HG03039 (cell line): ENCODE results near the gene THADA.
A peak's percentile ranks its signal among the peaks of the same experiment; 100 is the strongest.
"Not testable (repeated sequence)": the region's sequence is repeated elsewhere in the genome, so short reads cannot be mapped to it uniquely, and the experiment has no call there.

Experiments used
- ATAC-seq: cut with Tn5 transposase; IDR thresholded peaks from one replicate; pipeline ENCODE4 v1.9.1; 2021; ENCODE audit warnings: mild to moderate bottlenecking, moderate library complexity; ENCODE audit not compliant: unreplicated experiment

The THADA gene

DNA sequence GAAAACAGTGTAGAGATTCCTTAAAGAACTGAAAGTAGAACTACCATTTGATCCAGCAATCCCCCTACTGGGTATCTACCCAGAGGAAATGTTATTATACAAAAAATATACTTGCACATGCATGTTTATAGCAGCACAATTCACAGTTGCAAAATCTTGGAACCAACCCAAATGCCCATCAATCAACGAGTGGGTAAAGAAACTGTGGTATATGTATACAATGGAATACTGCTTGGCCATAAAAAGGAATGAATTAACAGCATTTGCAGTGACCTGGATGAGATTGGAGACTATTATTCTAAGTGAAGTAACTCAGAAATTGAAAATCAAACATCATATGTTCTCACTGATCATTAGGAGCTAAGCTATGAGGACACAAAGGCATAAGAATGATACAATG lies 4.8 kb upstream of the THADA start:
- ATAC-seq = not testable (repeated sequence)

DNA sequence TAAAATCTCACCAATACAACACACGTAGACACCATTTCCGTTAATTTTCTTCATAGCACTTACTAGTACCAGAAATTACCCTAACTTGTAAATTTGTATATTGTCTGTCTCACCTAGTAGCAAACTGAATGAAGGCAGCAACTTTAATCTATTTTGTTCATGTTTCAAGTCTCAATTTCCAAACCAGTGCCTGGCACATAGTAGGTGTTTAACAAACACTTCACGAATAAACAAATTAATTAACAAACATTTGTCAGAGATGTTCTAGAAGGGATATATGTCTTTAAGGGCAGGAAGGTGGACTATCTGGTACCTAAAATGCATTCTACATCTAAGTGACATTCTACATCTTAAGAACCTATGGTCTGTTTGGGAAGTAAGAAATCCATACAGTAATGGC lies 963 bp downstream of the THADA start:
- no peak for ATAC-seq

DNA sequence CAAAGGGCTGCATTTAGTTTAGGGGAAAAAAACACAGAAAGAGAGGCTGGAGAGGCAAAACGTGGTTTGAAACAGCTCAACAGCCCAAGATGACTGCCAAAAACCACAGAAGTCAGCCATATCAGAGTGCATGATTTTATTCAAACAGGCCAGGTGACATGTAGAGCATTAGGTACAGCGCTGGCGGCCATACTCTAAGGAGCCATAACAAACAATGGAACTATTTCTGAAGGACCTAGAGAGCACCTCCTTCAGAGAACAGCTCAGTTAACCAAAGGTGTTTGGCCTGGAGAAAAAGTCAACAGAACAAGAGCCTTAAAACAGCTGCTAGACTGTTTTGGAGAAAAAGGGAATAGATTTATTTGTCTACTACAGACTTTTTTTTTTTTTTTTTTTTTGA lies 2.6 kb downstream of the THADA start:
- ATAC-seq = no peak

DNA sequence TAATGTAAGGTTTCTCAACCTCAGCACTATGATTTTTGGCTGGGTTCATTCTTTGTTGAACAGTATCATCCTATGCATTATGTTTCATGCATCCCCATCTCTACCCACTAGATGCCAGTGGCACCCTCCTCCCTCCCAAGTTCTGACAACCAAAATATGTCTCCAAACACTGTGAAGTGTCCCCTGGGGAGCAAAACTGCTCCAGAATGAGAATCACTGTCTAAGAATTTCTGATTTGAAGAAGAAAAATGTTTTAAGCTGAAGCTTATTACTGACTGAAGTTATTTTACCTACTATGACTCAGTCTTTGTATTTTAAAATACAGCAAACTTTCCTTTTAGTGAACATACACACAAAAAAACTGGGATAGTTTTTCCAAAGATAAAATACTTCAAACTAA lies 3.4 kb downstream of the THADA start:
- no peak for ATAC-seq

DNA sequence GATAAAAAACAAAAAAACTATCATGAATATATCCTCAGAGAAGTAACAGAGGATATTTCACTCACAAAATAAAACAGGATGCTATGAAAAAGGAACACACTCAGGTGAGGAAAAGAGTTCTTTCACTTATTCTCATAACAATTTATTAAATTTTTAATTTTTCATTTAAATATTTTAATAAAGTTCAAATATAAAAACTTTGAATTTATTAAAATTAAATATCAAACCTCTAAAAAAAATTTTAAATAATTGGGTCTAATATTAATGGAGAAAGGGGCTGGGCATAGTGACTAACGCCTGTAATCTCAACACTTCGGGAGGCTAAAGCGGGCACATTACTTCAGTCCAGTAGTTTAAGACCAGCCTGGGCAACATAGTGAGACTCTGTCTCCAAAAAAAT lies 10.1 kb downstream of the THADA start:
- no peak for ATAC-seq

DNA sequence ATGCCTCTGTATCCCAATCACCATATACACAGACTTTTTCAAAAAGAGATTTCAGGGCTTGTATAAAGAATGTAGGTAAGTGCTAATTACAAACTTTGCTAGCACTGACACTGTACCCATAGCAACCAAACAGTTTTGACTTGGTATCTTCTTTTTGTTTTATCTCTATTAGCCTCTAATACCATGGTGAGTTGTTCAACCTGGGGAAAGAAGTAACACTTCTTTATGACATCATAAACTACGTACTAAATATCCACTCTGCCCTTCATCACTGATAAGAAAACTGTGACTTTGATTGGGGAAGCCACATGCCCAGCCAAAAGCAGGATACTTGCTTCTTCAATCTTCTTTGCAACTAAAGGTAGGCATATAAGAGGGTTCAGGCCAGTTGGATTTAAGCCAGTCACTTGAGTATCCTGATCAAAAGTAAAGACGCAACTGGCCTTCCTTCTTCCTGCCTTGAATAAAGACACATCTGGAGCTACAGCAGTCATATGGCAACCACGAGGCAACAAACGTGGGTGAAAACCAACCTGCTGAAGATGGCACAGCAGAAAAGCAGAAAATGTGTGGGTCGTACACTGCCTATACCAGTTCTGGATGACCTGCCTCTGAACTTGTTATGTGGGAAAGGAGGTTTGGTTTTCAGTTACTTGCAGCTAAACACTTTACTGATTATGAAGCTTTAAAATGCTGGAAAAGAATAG lies 16.4 kb downstream of the THADA start:
- no peak for ATAC-seq

DNA sequence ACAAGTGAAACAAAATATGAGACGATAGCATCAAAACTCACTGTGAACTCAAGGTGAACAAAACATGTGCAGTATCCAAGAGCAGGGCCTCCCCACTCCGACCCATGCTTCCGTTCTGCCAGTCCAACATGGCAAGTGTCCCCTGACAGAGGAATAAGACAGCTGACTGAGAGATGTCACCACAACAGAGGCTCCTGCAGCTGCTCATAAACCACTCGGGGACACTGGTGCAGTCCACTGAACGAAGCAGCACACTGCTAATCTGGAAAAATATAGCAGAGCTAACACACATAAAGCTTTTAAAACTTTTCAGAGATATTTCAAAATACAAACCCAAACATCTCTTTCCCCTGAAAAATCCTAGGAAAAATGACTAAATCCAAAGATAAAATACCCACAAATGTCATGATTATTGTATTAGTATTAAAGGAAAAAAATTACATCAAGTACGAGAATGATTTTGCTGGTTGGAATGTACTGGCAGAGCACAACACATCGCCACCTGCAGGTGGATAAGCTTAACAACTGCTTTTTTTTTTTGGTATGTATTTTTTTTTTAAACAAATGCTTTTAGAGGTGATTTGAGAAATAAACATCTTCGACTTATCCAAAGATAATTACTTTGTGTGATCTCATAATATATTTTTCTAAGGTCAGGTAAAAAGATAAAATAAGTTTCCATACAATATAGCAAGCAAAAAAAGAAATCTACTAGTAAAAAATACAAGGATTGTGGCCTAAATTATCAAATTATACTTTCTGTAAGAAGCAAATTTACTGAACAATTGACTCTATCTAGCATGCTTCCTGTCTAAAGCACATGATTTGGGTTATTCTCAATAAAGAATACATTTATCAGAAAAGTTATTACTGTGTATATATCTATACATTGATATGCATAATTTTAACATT lies 18.6 kb downstream of the THADA start:
- ATAC-seq = no peak

DNA sequence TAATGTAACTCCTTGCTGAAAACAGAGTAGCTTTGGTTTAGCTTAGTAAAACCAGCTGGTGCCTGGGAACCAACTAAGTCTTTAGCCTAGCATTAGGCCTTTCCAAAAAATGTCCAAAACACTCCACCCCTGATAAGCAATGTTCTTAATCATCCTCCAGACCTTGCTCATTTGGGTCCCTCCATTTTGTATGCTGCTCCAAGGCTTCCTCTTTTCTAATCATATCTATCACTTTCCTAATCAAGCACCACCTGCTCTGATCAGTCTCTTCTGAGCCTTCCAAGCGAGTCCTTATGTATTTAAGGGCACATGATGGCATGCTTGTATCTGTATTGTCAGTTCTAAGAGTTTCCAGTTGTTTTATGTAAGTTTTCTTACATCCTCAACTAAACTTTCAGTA lies 23.6 kb downstream of the THADA start:
- ATAC-seq = no peak

DNA sequence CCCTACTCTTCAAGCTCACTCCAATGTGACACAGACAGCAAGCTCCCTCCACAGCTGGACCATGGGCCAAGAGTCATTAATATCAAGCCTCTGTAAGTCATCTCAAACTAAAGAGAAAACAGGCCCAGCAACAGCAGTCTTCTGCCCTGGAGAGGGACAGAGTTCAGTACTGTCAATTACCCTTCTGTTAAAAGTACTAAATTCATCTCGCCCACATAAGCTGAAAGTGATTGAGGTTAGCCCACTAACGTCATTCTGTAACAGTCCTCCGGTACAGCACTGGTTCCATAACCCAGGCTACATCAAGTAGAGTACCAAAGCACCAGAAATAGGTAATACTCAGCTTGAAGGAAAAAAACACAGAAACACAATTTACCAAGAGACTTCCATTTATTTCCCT lies 25.9 kb downstream of the THADA start:
- no peak for ATAC-seq

DNA sequence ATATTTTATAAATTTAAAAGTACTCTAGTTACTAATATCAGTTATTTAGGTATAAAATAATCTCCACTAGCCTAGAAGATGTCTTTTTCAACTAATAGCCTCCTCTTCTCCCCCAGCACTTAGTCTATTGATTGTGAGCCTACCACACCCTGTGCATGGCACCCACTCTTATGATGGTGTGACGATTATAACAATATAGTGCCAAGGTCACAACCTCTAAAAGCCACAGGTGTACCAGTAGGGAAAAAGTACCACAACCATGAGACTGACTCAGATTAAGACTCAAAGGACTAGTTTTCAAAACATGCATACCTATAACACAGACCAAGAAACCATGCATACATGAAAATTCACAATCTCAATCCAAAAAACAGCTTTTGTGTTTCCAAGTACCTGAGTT lies 27.6 kb downstream of the THADA start:
- no peak for ATAC-seq

DNA sequence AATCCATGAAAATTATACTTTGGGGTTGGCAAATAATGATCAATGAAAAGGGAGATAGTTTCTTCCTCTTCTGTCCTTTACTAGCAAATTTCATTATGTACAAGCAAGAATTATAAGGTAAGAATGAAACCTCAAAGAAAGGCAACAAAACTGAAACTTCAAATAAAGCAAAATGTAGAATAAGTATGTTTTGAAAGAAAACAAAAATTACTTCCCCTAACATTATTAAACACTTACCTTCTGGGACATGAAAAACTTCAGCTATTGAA lies 29.4 kb downstream of the THADA start:
- no peak for ATAC-seq

DNA sequence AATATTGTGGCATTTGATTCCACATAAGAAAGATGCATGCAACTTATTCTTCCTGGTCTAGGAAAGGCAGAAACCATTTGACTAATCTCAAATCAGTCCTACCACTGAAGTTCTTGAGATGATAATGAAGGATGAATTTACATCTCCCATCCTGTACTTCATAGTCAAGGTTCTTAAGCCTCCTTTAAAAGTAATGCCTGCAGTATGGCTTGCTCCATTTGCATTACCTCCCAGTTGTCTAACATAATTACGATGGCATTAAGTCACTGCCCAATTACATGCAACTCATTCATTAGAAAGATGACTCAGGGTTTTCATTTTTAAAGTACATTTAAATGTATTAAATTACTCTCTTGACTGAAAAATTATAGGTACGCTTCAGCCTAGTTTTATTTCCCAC lies 32.2 kb downstream of the THADA start:
- no peak for ATAC-seq

DNA sequence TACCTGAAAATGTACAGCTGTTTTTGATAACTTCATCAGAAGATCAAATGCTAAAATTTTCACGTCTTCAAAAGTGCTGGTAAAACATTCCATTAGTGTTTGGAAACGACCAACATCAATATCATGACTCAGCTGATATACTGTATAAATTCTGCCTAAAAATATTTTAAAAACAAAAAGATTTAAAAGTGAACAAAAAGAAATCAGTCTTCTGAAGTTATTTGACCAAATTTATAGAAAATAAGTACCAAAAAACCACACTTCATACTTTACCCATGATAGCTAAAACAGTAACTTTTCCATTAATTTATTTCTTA lies 35.6 kb downstream of the THADA start:
- no peak for ATAC-seq

DNA sequence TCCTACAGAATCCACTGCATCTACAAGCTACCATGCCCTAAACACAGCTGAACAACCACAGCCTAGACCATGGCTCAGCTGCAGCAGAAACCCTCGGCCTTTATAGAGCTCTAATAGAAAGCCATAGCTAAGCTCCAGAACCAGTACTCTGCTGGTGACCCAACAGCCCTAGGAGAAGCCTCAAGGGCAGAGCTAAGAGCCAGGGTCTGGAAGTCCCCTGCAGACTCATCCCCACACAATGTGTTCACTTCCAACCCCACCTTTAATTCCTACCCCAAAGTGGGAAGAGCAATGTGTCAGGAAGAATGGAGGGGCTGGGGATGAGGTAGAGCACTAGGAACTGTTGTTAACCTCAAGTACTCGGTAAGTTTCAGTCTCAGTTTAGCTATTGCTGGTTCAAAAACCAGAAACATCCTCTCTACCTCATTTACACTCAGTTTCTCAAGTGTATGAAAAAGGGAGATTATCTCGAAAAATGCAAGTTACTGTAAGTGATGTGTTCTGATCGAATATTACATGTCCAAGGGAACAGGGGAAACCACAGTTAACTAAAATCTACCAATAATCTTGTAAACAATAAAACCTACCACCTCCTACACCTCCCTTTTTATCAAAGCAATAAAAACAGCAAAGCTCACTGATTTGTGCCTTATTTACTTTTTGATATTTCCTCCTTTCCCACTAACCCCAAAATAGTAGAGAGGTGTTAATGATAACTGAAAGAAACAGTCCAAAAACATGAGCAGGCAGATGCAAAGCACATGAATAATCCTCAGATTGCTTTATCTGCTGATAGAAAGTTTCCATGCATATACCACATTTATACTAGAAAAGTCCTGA lies 36.2 kb downstream of the THADA start:
- ATAC-seq = peak; percentile 85

DNA sequence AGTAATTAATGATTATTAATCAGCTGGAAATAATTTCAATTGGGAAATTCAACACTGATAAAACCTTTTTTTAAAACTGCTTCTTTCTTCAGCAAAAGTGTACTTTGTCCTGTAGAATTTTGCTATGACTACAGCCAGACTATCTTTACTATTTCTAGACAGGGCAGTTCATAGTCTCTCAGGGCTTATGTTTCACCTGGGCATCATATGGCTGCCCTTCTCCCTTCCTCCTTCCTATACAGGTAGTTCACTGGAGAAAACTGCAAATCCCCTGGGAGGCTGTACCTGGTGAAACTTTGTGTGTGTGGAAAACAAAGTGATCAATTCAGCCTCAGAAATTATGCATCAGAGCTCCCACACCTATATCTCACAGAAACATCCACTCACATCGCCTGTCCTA lies 38.6 kb downstream of the THADA start:
- no peak for ATAC-seq

DNA sequence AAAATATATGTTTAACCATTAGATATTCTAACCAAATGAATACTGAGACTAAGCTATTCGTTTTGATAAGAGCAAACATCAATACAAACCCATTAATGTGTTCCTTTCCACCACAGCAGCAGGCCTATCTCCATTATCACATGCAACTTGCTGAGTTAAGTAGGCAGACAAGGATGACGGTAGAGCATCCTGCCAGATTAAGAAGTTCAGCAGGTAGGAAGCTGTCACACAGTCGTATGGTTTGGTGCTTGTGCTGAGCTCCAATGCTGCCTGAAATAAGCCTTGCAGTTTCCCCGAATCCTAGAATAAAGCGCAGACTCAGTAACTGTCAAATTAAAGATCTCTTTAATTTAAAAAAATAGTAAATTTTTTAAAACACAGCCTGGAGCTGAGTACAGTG lies 39.6 kb downstream of the THADA start:
- no peak for ATAC-seq

DNA sequence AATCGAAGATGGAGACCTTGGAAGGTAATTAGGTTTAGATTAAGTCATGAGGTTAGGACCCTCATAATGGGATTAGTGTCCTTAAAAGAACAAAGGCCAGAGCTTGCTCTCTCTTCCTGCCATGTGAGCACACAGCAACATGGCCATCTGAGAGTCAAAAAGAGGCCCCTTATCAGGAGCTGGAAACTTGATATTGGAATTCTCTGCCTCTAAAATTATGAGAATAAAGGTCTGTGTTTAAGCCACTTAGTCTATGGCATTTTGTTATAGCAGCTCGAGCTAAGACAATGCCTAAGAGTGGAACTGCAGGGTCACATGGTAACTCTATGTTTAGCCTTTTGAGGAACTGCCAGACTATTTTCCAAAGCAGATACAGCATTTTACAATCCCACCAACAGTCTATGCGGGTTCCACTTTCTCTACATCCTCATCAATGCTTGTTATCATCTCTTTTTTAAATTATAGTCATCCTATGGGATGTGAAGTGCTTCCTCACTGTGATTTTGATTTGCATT lies 42.4 kb downstream of the THADA start:
- no peak for ATAC-seq

DNA sequence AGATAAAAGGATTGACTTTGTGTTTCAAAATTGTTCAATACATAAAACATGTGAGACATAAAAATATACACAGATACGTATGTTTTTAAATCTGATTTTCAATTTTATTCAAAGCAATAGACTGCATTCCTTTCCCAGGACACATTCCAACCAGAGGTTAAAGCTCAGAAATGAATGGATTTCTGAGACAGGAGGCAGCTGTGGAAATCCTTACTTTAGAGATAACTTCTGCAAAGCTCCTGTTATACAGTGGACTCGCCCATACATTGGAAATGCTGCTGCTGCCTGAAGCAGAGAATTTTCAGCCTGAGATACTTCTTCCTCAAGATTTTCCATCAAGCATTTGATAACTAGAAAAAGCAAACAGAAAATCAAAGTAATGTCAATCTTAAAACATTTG lies 43.8 kb downstream of the THADA start:
- no peak for ATAC-seq

DNA sequence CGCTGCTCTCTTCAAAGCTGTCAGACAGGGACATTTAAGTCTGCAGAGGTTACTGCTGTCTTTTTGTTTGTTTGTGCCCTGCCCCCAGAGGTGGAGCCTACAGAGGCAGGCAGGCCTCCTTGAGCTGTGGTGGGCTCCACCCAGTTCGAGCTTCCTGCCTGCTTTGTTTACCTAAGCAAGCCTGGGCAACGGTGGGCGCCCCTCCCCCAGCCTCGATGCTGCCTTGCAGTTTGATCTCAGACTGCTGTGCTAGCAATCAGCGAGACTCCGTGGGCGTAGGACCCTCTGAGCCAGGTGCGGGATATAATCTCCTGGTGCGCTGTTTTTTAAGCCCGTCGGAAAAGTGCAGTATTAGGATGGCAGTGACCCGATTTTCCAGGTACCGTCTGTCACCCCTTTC lies 47.5 kb downstream of the THADA start:
- not testable (repeated sequence) for ATAC-seq

DNA sequence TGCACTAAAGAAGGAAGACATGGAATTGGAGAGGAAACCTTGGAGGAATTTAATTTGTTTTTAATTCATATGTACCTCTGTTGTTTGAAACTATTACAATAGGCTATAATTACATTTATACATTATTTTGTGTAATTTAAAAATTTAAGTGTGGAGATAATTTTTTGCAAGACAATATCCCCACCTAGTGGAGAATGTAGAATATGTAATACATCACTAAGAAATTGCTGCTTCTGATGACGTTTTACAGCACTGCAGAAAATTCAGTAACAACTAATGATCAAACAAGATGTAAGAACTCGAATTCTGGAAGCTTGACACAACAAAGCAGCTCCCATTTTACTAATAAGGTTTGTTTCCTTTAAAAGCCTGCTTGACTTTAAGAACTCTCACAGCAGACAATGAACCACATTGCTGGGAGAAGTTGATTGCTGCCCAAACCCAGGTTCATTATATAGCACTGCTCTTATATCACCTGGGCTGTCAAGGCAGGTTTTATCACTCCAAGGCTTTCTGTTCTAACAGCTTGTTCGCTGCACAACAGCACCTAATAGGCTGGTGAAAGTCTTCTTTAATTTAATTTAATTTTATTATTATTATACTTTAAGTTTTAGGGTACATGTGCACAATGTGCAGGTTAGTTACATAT lies 53.4 kb downstream of the THADA start:
- ATAC-seq = no peak

DNA sequence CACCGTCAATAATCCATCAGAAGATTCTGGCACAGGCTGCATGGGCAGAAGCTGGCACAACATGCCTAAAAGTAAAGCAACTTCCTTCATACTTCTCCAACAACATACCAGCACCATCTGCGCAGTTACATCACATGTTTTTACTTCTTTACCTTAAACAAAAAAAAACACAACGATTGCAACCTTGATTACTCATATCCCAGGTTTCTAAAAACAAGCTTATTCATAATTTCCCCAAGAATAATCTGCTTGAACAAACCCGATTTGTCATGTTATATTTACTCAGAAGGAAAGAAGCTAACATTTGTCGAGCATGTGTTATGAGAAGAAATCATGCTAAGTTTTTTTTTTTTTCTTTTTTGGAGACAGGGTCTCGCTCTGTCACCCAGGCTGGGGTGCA lies 54.7 kb downstream of the THADA start:
- ATAC-seq = no peak
